Small intestine (tissue), 7 donors: ENCODE data around the gene ZFR2. TPM values are rescaled to one million over a fixed set of nuclear protein-coding genes. Genes with fewer than 3 reads are reported as not detected.

Source experiments
- DNase-seq, 2 donors: peaks; one replicate each; pipeline versions ENCODE4 v3.0.0 to v3.0.0-alpha.2; 2013
- FAIRE-seq: peaks from 2 replicates; lab custom pipeline; 2012; peaks lifted over from hg19 to GRCh38; lab: Jason Lieb, UNC
- H3K27ac ChIP-seq, 3 donors: one replicate each; pipeline ENCODE4 v1.5.1; 2013; ENCODE audit warnings: low read length in 2 of 3, mild to moderate bottlenecking in 2 of 3, control low read depth in 1 of 3, inconsistent platforms in 1 of 3, low read depth in 1 of 3, moderate library complexity in 1 of 3
- H3K27me3 ChIP-seq, 3 donors: one replicate each; pipeline ENCODE4 v1.6.1; 2013; ENCODE audit warnings: low read length in 3 of 3, inconsistent platforms in 1 of 3; ENCODE audit not compliant: control insufficient read depth in 3 of 3, insufficient read depth in 3 of 3
- H3K36me3 ChIP-seq, 3 donors: one replicate each; pipeline ENCODE4 v1.6.1; 2013; ENCODE audit warnings: low read length in 3 of 3, inconsistent platforms in 1 of 3, low read depth in 1 of 3, mild to moderate bottlenecking in 1 of 3, moderate library complexity in 1 of 3; ENCODE audit not compliant: control insufficient read depth in 3 of 3, insufficient read depth in 2 of 3
- H3K4me1 ChIP-seq, 3 donors: one replicate each; pipeline ENCODE4 v1.6.1; 2013; ENCODE audit warnings: low read length in 2 of 3, inconsistent platforms in 1 of 3, low read depth in 1 of 3, mild to moderate bottlenecking in 1 of 3, moderate library complexity in 1 of 3; ENCODE audit not compliant: control insufficient read depth in 3 of 3, insufficient read depth in 2 of 3
- H3K4me3 ChIP-seq, 3 donors: one replicate each; pipeline ENCODE4 v1.5.1; 2013; ENCODE audit warnings: low read length in 3 of 3, control low read depth in 1 of 3, inconsistent platforms in 1 of 3, low read depth in 1 of 3, mild to moderate bottlenecking in 1 of 3, moderate library complexity in 1 of 3
- H3K9me3 ChIP-seq, 2 donors: one replicate each; pipeline ENCODE4 v1.6.1; 2013; ENCODE audit warnings: low read depth in 1 of 2, low read length in 1 of 2; ENCODE audit not compliant: control insufficient read depth in 2 of 2, insufficient read depth in 1 of 2
- WGBS, 3 donors: extraction: QIAGEN DNeasy Blood & Tissue Kit; methylation state at CpG; one replicate each; pipeline ENCODE4 v1.1.7; 2013; 5-methylcytosine and 5-hydroxymethylcytosine counted together
- polyA plus RNA-seq, 4 donors: library from polyadenylated mRNA; stranded (reverse) in 3 of 4; unstranded in 1 of 4; fragments of 200-250 nt in 3 of 4; fragments of 120-200 nt in 1 of 4; gene quantifications; one replicate each; pipeline versions ENCODE4 v1.2.1 to v1.2.3, GENCODE V29; 2013
- donor health status: healthy with polysubstance abuse.
- donor health status: control.
- donor health status: control.
- donor health status: Bipolar disorder and iron deficiency.
- donor health status: healthy.

ZFR2 gene
- polyA plus RNA-seq, 4 donors = 0.43 to 0.75 TPM; not detected in 2

- H3K4me1 ChIP-seq = no peaks in the 10 kb centered on the region
- peaks cover 0 to 25% (median 7%) of the 10 kb centered on the region in 3 donors for H3K27me3 ChIP-seq
- no peaks in the 10 kb centered on the region for H3K9me3 ChIP-seq
- WGBS, 3 donors = 74 to 84% (median 79%) methylated on average over 10 to 13 of the region's 13 CpGs
- no peak overlapping the region for H3K27ac ChIP-seq
- H3K36me3 ChIP-seq = no peaks in the 10 kb centered on the region
- H3K4me3 ChIP-seq = no peak overlapping the region
- no peak for FAIRE-seq
- DNase-seq = no peak
Observed at GRCh38 chr19:3804429-3804828, 64.4 kb downstream of the ZFR2 start.

- H3K36me3 ChIP-seq = no peaks in the 10 kb centered on the region
- H3K27me3 ChIP-seq = peaks cover 0 to 25% (median 7%) of the 10 kb centered on the region in 3 donors
- DNase-seq = no peak
- no peaks in the 10 kb centered on the region for H3K9me3 ChIP-seq
- WGBS, 3 donors = 73 to 75% (median 74%) methylated on average over 10 of the region's 10 CpGs
- H3K4me3 ChIP-seq = no peak overlapping the region
- FAIRE-seq = no peak
- H3K4me1 ChIP-seq = no peaks in the 10 kb centered on the region
- no peak overlapping the region for H3K27ac ChIP-seq
Observed at GRCh38 chr19:3803986-3804385, 64.9 kb downstream of the ZFR2 start.

DNA sequence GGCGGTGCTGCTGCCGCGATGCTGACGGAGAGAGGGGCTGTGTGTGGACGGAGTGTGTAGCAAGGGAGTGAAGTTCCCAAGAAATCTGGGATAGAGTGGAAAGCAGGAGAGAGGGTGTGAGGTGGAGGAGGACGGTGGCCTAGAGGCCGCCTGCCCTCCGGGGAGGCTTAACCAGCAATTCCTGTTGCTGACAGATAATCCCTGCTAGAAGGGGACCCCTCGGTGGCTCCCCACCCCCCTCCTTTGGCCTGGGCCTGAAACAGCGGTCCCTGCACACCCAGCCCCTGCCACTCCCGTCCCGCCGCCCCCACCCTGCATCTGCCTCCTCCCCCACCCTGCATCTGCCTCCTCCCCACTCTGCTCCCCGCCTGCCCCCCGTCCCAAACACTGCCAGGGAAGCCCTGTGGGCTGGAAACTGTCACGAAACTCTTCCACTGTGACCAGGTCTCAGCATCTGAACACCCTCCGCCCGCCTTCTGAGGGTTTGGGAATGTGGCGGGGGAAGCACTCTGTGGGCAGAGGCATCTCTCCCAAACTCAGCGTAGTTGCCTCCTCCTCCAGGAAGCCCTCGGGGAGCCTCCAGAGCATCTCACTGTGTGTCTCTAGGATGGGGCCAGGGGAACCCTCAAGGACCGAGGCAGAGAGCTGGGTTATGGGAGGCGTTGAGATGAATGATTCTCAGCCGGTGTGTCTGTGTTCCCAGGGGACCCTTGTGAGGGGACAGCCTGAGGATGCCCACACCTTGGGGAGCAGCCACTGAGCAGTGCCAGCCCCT is 65.5 kb downstream of the ZFR2 start:
- Histone ChIP-seq H3K36me3 (no peaks in the 10 kb centered on the region), H3K4me1 (no peaks in the 10 kb centered on the region), H3K27ac (no peak overlapping the region), H3K9me3 (no peaks in the 10 kb centered on the region), H3K4me3 (no peak overlapping the region), H3K27me3 (peaks cover 0 to 25% (median 7%) of the 10 kb centered on the region in 3 donors)
- WGBS, 3 donors = 75 to 87% (median 76%) methylated on average over 19 to 24 of the region's 24 CpGs
- no peak for FAIRE-seq
- no peak for DNase-seq

DNA sequence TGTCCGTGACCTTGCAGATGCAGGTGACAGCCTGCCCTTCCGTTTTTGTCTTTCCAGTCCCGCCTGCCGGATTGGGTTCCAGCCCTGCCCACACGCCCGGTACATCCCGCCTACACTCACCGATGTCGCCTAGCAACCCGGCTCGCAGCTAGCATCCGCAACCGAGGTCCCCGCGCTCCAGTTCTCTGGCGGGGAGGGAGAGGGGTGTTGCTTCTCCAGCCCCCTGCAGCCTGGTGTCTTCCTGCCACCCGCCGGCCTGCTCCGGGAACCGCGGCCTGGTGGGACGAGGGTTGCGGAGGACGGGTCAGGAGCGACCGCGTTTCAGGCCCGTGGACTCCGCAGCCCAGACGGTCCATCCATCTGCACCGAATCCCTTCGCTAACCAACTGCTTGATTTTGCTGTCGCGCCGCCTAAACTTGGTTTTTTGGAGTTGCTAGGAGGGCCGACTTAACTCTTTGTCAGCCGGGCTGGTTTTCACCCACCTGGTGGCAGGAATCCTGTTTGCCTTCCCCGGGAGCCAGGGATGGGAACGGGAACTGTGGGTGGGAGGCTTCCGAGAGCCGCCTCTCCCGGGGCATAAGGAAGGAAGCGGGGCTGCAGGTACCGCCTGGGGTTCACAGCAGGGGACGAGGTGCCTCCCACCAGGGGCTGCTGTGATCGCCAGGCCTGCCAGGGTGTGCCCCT is 67.3 kb downstream of the ZFR2 start:
- Histone ChIP-seq H3K27me3 (peaks cover 0 to 25% (median 7%) of the 10 kb centered on the region in 3 donors), H3K4me1 (no peaks in the 10 kb centered on the region), H3K4me3 (no peak overlapping the region), H3K9me3 (peaks cover 0 to 4% of the 10 kb centered on the region in 2 donors), H3K36me3 (no peaks in the 10 kb centered on the region), H3K27ac (no peak overlapping the region)
- WGBS, 3 donors = 4 to 10% (median 4%) methylated on average over 41 to 46 of the region's 46 CpGs
- DNase-seq (peak in 1 of 2 donors; percentile 23), FAIRE-seq (no peak)

DNA sequence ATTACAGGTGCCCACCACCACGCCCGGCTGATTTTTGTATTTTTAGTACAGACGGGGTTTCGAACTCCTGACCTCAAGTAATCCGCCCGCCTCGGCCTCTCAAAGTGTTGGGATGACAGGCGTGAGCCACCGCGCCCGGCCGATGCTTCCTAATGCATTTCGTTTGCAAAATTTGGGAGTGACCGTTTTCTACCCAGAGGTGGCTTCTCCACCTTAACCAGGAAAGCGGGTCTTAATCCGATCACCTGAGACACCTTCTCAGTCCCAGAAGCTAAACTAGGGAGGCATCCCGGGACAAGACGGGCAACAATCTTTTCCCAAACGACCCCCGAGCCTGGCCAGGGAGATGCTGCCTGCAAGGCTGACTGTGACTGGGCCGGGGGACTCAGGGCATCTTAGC is 67.8 kb downstream of the ZFR2 start:
- Histone ChIP-seq H3K27ac (no peak overlapping the region), H3K36me3 (no peaks in the 10 kb centered on the region), H3K9me3 (peaks cover 0 to 6% of the 10 kb centered on the region in 2 donors), H3K27me3 (peaks cover 0 to 25% (median 9%) of the 10 kb centered on the region in 3 donors), H3K4me3 (no peak overlapping the region), H3K4me1 (no peaks in the 10 kb centered on the region)
- WGBS, 3 donors = 34 to 42% (median 39%) methylated on average over 21 of the region's 21 CpGs
- FAIRE-seq (no peak), DNase-seq (no peak)

DNA sequence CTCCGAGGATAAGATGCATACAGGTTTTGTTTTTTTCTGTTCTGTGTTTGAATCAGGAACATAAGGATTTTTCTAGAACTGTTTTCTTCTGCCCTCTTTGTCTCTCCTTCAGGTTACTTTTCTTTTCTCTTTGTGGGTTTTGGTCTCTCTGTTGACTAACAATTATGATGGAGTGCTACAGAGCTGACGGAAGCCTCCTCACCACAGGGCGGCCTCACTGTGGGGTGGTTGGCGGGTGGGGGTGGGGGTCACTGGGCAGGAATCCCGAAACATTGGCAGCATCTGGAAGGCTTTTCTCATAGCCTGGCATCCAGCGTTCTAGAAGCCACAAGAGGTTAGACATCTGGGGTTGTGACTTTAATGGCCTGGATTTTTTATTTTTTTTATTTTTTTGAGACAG is 70.7 kb downstream of the ZFR2 start:
- Histone ChIP-seq H3K9me3 (peaks cover 0 to 6% of the 10 kb centered on the region in 2 donors), H3K4me1 (no peaks in the 10 kb centered on the region), H3K4me3 (no peak overlapping the region), H3K27me3 (peaks cover 0 to 20% (median 9%) of the 10 kb centered on the region in 3 donors), H3K36me3 (no peaks in the 10 kb centered on the region), H3K27ac (no peak overlapping the region)
- FAIRE-seq (no peak), DNase-seq (peak in 1 of 2 donors; percentile 37)
- 56 to 64% (median 58%) methylated on average over 6 of the region's 6 CpGs for WGBS, 3 donors

DNA sequence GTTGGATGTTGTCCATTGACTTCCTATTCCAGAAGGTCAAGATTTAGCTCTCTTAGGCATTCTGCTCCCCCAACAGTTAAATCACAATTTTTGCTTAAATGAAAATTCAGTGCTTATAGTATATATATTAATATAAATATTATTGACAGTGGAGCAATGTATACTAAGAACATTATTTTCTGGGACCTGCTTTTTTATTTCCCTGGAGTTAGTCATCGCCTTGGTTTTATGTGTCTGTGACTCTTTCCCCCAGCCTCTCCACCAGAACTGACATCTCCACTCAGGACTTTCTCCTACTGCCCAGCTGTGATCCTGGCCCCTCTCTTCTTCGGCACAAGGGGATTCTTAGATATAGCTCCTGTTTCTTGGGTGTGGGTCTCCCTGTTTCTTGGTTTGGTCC is 72.5 kb downstream of the ZFR2 start:
- no peak overlapping the region for H3K27ac ChIP-seq
- 91 to 98% (median 92%) methylated on average over 2 of the region's 2 CpGs for WGBS, 3 donors
- FAIRE-seq = no peak
- H3K36me3 ChIP-seq = no peaks in the 10 kb centered on the region
- peaks cover 0 to 6% of the 10 kb centered on the region in 2 donors for H3K9me3 ChIP-seq
- DNase-seq = no peak
- H3K27me3 ChIP-seq = peaks cover 0 to 8% (median 4%) of the 10 kb centered on the region in 3 donors
- H3K4me3 ChIP-seq = no peak overlapping the region
- no peaks in the 10 kb centered on the region for H3K4me1 ChIP-seq

DNA sequence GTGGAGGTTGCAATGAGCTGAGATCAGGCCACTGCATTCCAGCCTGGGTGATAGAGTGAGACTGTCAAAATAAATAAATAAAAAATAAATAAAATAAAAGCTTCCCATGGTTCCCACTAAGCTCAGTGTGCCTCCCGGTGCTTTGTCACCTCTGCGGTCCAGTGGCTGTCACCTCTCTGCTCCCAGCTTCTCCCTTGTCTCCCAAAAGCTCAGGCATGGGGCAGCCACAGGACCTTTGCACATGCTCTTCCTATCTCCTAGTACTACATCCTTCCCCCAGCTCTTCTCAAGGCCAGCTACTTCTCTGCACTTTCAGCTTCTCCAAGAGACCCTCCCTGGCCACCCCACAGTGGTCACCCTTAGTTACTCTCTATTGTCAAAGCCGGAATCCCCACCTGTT is 75.0 kb downstream of the ZFR2 start:
- FAIRE-seq (no peak), DNase-seq (no peak)
- 93 to 96% (median 96%) methylated on average over 3 of the region's 3 CpGs for WGBS, 3 donors
- Histone ChIP-seq H3K36me3 (no peaks in the 10 kb centered on the region), H3K9me3 (peaks cover 0 to 6% of the 10 kb centered on the region in 2 donors), H3K4me1 (no peaks in the 10 kb centered on the region), H3K27ac (no peak overlapping the region), H3K4me3 (no peak overlapping the region), H3K27me3 (peaks cover 0 to 7% (median 3%) of the 10 kb centered on the region in 3 donors)
